Measurements from ENCODE around the gene ECE2.
"Not testable (repeated sequence)": the region's sequence is repeated elsewhere in the genome, so short reads cannot be mapped to it uniquely, and the experiment has no call there.

ECE2 gene

GRCh38 chr3:184241141-184241446, 34.7 kb upstream of the ECE2 start:
- no peak for DNase-seq

GRCh38 chr3:184241447-184242296, 34.1 kb upstream of the ECE2 start:
- no peak for DNase-seq

GRCh38 chr3:184242297-184242685, 33.5 kb upstream of the ECE2 start:
- no peak for DNase-seq

GRCh38 chr3:184248454-184249411, 27.1 kb upstream of the ECE2 start, which contains the start of gene ALG3:
ALG3 (minus strand) TSS chr3:184248962; CDS start chr3:184248940, 22 bp downstream.
- peak; percentile 92 for DNase-seq

GRCh38 chr3:184249412-184250166, 26.2 kb upstream of the ECE2 start, which contains the start of gene EEF1AKMT4:
EEF1AKMT4 (plus strand) TSS chr3:184249672; CDS start chr3:184249695, 23 bp downstream.
- DNase-seq: peak; percentile 98

GRCh38 chr3:184250167-184250828, 25.5 kb upstream of the ECE2 start:
- peak; percentile 97 for DNase-seq

- DNase-seq: peak; percentile 47
Measured at GRCh38 chr3:184255291-184256039, 20.4 kb upstream of the ECE2 start.

GRCh38 chr3:184257083-184257915, 18.5 kb upstream of the ECE2 start:
- no peak for DNase-seq

GRCh38 chr3:184258926-184259325, 16.9 kb upstream of the ECE2 start:
- DNase-seq: no peak

GRCh38 chr3:184259396-184259877, 16.4 kb upstream of the ECE2 start:
- no peak for DNase-seq

- peak; percentile 23 for DNase-seq
Measured at GRCh38 chr3:184259878-184260723, 15.7 kb upstream of the ECE2 start.

- no peak for DNase-seq
Measured at GRCh38 chr3:184260724-184261269, 15.0 kb upstream of the ECE2 start.

- peak; percentile 66 for DNase-seq
Measured at GRCh38 chr3:184261270-184261853, 14.5 kb upstream of the ECE2 start, which contains the start of gene CAMK2N2. CAMK2N2 (minus strand) TSS chr3:184261553; CDS start chr3:184261285, 268 bp downstream.

- DNase-seq: peak; percentile 28
Measured at GRCh38 chr3:184261854-184262763, 13.7 kb upstream of the ECE2 start.

GRCh38 chr3:184262764-184263179, 13.1 kb upstream of the ECE2 start:
- DNase-seq: no peak

- not testable (repeated sequence) for DNase-seq
Measured at GRCh38 chr3:184267249-184267648, 8.6 kb upstream of the ECE2 start.

GRCh38 chr3:184272269-184272668, 3.6 kb upstream of the ECE2 start:
- no peak for DNase-seq

- DNase-seq: no peak
Measured at GRCh38 chr3:184275381-184275701, 481 bp upstream of the ECE2 start.

Data from activated CD4-positive, alpha-beta T cell treated with anti-CD3 and anti-CD28 coated beads, Interleukin-2, Interleukin-6, amounts not matched to agents 100 ng/mL and 50 ng/mL, durations not matched to agents 16 hours and 8 hours (primary cell).